Vagina (tissue), 2 donors: Measurements from ENCODE around the gene PCSK9. TPM values are rescaled to one million over a fixed set of nuclear protein-coding genes. Genes with fewer than 3 reads are reported as not detected.

Experiments used
- DNase-seq, 2 donors: peaks; one replicate each; pipeline ENCODE4 v3.0.0-alpha.2; 2017; ENCODE audit errors: extremely low spot score in 2 of 2
- H3K27ac ChIP-seq: fragments of 200-600 bp; sonication (generic); one replicate; pipeline ENCODE4 v1.5.1; 2019
- H3K27me3 ChIP-seq: fragments of 200-600 bp; sonication (generic); one replicate; pipeline ENCODE4 v1.5.1; 2019
- H3K36me3 ChIP-seq, 2 donors: fragments of 200-600 bp; sonication (generic); one replicate each; pipeline ENCODE4 v1.5.1; 2017 to 2019
- H3K4me1 ChIP-seq: fragments of 200-600 bp; sonication (generic); one replicate; pipeline ENCODE4 v1.5.1; 2019
- H3K4me3 ChIP-seq, 2 donors: fragments of 200-600 bp; sonication (generic); 1 replicate in 1 of 2; 2 replicates in 1 of 2; pipeline ENCODE4 v1.5.1; 2016 to 2019
- H3K9me3 ChIP-seq: fragments of 200-600 bp; sonication (generic); one replicate; pipeline ENCODE4 v1.5.1; 2019
- CTCF ChIP-seq, 3 experiments: fragments of 450-650 bp in 2 of 3; fragments of 200-600 bp in 1 of 3; sonication (generic) in 1 of 3; IDR thresholded peaks; one replicate each; pipeline ENCODE4 v1.5.1; 2017 to 2019; ENCODE audit warnings: antibody characterized with exemption in 3 of 3, mild to moderate bottlenecking in 2 of 3, moderate library complexity in 2 of 3
- POLR2A ChIP-seq, 2 donors: fragments of 450-650 bp; IDR thresholded peaks; one replicate each; pipeline ENCODE4 v1.6.1; 2017; ENCODE audit warnings: antibody characterized with exemption in 2 of 2, mild to moderate bottlenecking in 2 of 2, moderate library complexity in 2 of 2
- POLR2AphosphoS5 ChIP-seq, 2 donors: sonication (generic); formaldehyde crosslinking; IDR thresholded peaks; one replicate each; pipeline ENCODE4 v1.9.0; 2017; ENCODE audit warnings: antibody characterized with exemption in 2 of 2, mild to moderate bottlenecking in 2 of 2, low read depth in 1 of 2; ENCODE audit not compliant: insufficient read depth in 1 of 2
- intact Hi-C: fragments of 100-400 bp; cut with DNase I; formaldehyde crosslinking; loops from one replicate; pipeline ENCODE4 v1.15.1; 2023
- total RNA-seq: library from RNA; depleted of rRNA; stranded (reverse); fragments of >200 nt; gene quantifications from one replicate; pipeline ENCODE4 v1.2.3, GENCODE V29; 2016

The PCSK9 gene
- total RNA-seq, 1 donor from 2014 or later: 0.25 TPM

GRCh38 chr1:54993140-54993539 is 46.2 kb upstream of the PCSK9 start:
- Histone ChIP-seq H3K4me3 (no peak overlapping the region), H3K4me1 (peaks cover 8% of the 10 kb centered on the region), H3K27ac (no peak overlapping the region), H3K27me3 (no peaks in the 10 kb centered on the region), H3K36me3 (no peaks in the 10 kb centered on the region), H3K9me3 (no peaks in the 10 kb centered on the region)
- TF ChIP-seq POLR2AphosphoS5 (IDR thresholded peaks at IDR 0.05; ENCODE audit: insufficient read depth in 1 of 2, low read depth in 1 of 2): no peak
- no peak for TF ChIP-seq POLR2A (IDR thresholded peaks at IDR 0.05)
- TF ChIP-seq CTCF (IDR thresholded peaks at IDR 0.05): no peak
- intact Hi-C loops: no loop called here
- no peak for DNase-seq

- Histone ChIP-seq H3K9me3 (no peaks in the 10 kb centered on the region), H3K27ac (no peak overlapping the region), H3K27me3 (no peaks in the 10 kb centered on the region), H3K4me3 (no peak overlapping the region), H3K4me1 (peaks cover 8% of the 10 kb centered on the region), H3K36me3 (no peaks in the 10 kb centered on the region)
- intact Hi-C loops: no loop called here
- DNase-seq: no peak
- TF ChIP-seq CTCF (IDR thresholded peaks at IDR 0.05) (no peak), POLR2AphosphoS5 (IDR thresholded peaks at IDR 0.05; ENCODE audit: insufficient read depth in 1 of 2, low read depth in 1 of 2) (no peak), POLR2A (IDR thresholded peaks at IDR 0.05) (no peak)
Observed at GRCh38 chr1:54994355-54994990, 44.9 kb upstream of the PCSK9 start.

GRCh38 chr1:54995013-54995760 is 44.2 kb upstream of the PCSK9 start:
- intact Hi-C loops: loop anchor here (5.0 kb wide), 1 partner anchor 43 kb away; no protein-coding TSS in a partner anchor
- Histone ChIP-seq H3K9me3 (no peaks in the 10 kb centered on the region), H3K27ac (no peak overlapping the region), H3K4me1 (peaks cover 8% of the 10 kb centered on the region), H3K36me3 (no peaks in the 10 kb centered on the region), H3K27me3 (no peaks in the 10 kb centered on the region), H3K4me3 (no peak overlapping the region)
- no peak for DNase-seq
- no peak for TF ChIP-seq POLR2AphosphoS5 (IDR thresholded peaks at IDR 0.05; ENCODE audit: insufficient read depth in 1 of 2, low read depth in 1 of 2)
- no peak for TF ChIP-seq POLR2A (IDR thresholded peaks at IDR 0.05)
- no peak for TF ChIP-seq CTCF (IDR thresholded peaks at IDR 0.05)

- intact Hi-C loops: loop anchor here (5.0 kb wide), 1 partner anchor 44 kb away; no protein-coding TSS in a partner anchor
- no peak for TF ChIP-seq POLR2A (IDR thresholded peaks at IDR 0.05)
- no peak for TF ChIP-seq CTCF (IDR thresholded peaks at IDR 0.05)
- TF ChIP-seq POLR2AphosphoS5 (IDR thresholded peaks at IDR 0.05; ENCODE audit: insufficient read depth in 1 of 2, low read depth in 1 of 2): no peak
- DNase-seq: no peak
- H3K27ac ChIP-seq: no peak overlapping the region
- H3K36me3 ChIP-seq: no peaks in the 10 kb centered on the region
- peaks cover 8% of the 10 kb centered on the region for H3K4me1 ChIP-seq
- no peaks in the 10 kb centered on the region for H3K9me3 ChIP-seq
- no peak overlapping the region for H3K4me3 ChIP-seq
- no peaks in the 10 kb centered on the region for H3K27me3 ChIP-seq
Observed at GRCh38 chr1:54995835-54996234, 43.5 kb upstream of the PCSK9 start.
